T-helper 17 cell (primary cell): Measurements from ENCODE around the gene N4BP2L2. TPM values are rescaled to one million over a fixed set of nuclear protein-coding genes. Genes with fewer than 3 reads are reported as not detected.
"Not testable (repeated sequence)": the region's sequence is repeated elsewhere in the genome, so short reads cannot be mapped to it uniquely, and the experiment has no call there.

Source experiments
- ATAC-seq: fragments of 150-1000 bp; cut with Tn5 transposase; 2 replicates; pipeline ENCODE4 v1.10.0; 2021; ENCODE audit warnings: mild to moderate bottlenecking, moderate library complexity
- DNase-seq, 3 donors: peaks; one replicate each; pipeline versions ENCODE4 v3.0.0 to v3.0.0-alpha.2; 2020 to 2021
- H3K9me3 ChIP-seq: one replicate; pipeline ENCODE4 v1.7.0; 2013; ENCODE audit warnings: low read length, mild to moderate bottlenecking; ENCODE audit not compliant: control insufficient read depth, poor library complexity, severe bottlenecking
- H3K27ac Mint-ChIP-seq: one replicate; pipeline ENCODE4 v1.8.0; 2022; ENCODE audit warnings: mild to moderate bottlenecking, moderate library complexity, mixed read lengths
- H3K27me3 Mint-ChIP-seq: one replicate; pipeline ENCODE4 v1.8.0; 2022; ENCODE audit warnings: mixed read lengths
- H3K36me3 Mint-ChIP-seq: one replicate; pipeline ENCODE4 v1.8.0; 2022; ENCODE audit warnings: low read depth, mixed read lengths
- H3K4me1 Mint-ChIP-seq: one replicate; pipeline ENCODE4 v1.8.0; 2022; ENCODE audit warnings: mild to moderate bottlenecking, mixed read lengths
- H3K4me3 Mint-ChIP-seq: one replicate; pipeline ENCODE4 v1.8.0; 2022; ENCODE audit warnings: mild to moderate bottlenecking, moderate library complexity, mixed read lengths
- total RNA-seq, 4 donors: library from RNA in 2 of 4; stranded (reverse) in 2 of 4; gene quantifications; one replicate each; pipeline ENCODE4 v1.2.3 and lab custom pipeline; 2022 to 2026

Gene N4BP2L2
- total RNA-seq (100 to 1,000 TPM; 185 to 205 TPM), total RNA-seq (lab: John Stamatoyannopoulos, UW) (295 to 343 reads per million in 2 donors)

- Mint-ChIP-seq H3K27ac (peak within 1 kb of the TSS; percentile 99), H3K4me1 (peaks cover 41% of the 10 kb centered on the region), H3K27me3 (peaks cover 9% of the 10 kb centered on the region), H3K4me3 (peak within 1 kb of the TSS; percentile 99), H3K36me3 (peaks cover 12% of the 10 kb centered on the region)
- no peaks in the 10 kb centered on the region for H3K9me3 ChIP-seq
- peak; percentile 70 to 83 (median 80) for DNase-seq
- peak; percentile 96 for ATAC-seq
Observed at GRCh38 chr13:32538621-32539246, at the start of gene N4BP2L2. TSS of gene N4BP2L2 (minus strand) at chr13:32538795. CDS start at chr13:32537027, 1,768 bp downstream.

GRCh38 chr13:32587811-32588170 lies 49.2 kb upstream of the N4BP2L2 start:
- Mint-ChIP-seq H3K27me3 (peaks cover 5% of the 10 kb centered on the region), H3K4me3 (peak overlapping the region; percentile 95), H3K36me3 (no peaks in the 10 kb centered on the region), H3K4me1 (peaks cover 42% of the 10 kb centered on the region), H3K27ac (peak overlapping the region; percentile 96)
- no peaks in the 10 kb centered on the region for H3K9me3 ChIP-seq
- DNase-seq, result no peak
- no peak for ATAC-seq

GRCh38 chr13:32587011-32587810 lies 48.6 kb upstream of the N4BP2L2 start:
- Mint-ChIP-seq H3K4me1 (peaks cover 37% of the 10 kb centered on the region), H3K4me3 (peak overlapping the region; percentile 95), H3K27ac (peak overlapping the region; percentile 96), H3K36me3 (no peaks in the 10 kb centered on the region), H3K27me3 (peaks cover 5% of the 10 kb centered on the region)
- no peaks in the 10 kb centered on the region for H3K9me3 ChIP-seq
- DNase-seq (peak; percentile 31 to 57 (median 54)), ATAC-seq (peak; percentile 14)

GRCh38 chr13:32586080-32586900 lies 47.7 kb upstream of the N4BP2L2 start, which contains the start of gene PDS5B:
TSS of gene PDS5B (plus strand) at chr13:32586452. CDS start at chr13:32648773, 62,321 bp downstream.
- Mint-ChIP-seq H3K4me1 (peaks cover 29% of the 10 kb centered on the region), H3K4me3 (peak within 1 kb of the TSS; percentile 95), H3K36me3 (no peaks in the 10 kb centered on the region), H3K27me3 (peaks cover 5% of the 10 kb centered on the region), H3K27ac (peak within 1 kb of the TSS; percentile 96)
- DNase-seq (peak; percentile 96 to 99 (median 98)), ATAC-seq (peak; percentile 94)
- H3K9me3 ChIP-seq, result no peaks in the 10 kb centered on the region

GRCh38 chr13:32585550-32586079 lies 47.0 kb upstream of the N4BP2L2 start:
- peaks cover 5% of the 10 kb centered on the region for H3K27me3 Mint-ChIP-seq
- DNase-seq (no peak), ATAC-seq (no peak)
- peak overlapping the region; percentile 85 for H3K4me3 Mint-ChIP-seq
- peak overlapping the region; percentile 89 for H3K27ac Mint-ChIP-seq
- no peaks in the 10 kb centered on the region for H3K9me3 ChIP-seq
- H3K36me3 Mint-ChIP-seq, result no peaks in the 10 kb centered on the region
- H3K4me1 Mint-ChIP-seq, result peaks cover 28% of the 10 kb centered on the region

- Mint-ChIP-seq H3K4me3 (no peak overlapping the region), H3K4me1 (peaks cover 12% of the 10 kb centered on the region), H3K27me3 (peaks cover 5% of the 10 kb centered on the region), H3K36me3 (no peaks in the 10 kb centered on the region), H3K27ac (no peak overlapping the region)
- ATAC-seq (no peak), DNase-seq (no peak)
- H3K9me3 ChIP-seq, result no peaks in the 10 kb centered on the region
Observed at GRCh38 chr13:32582991-32583390, 44.4 kb upstream of the N4BP2L2 start.

GRCh38 chr13:32582281-32582680 lies 43.7 kb upstream of the N4BP2L2 start:
- ATAC-seq, result no peak
- Mint-ChIP-seq H3K4me3 (no peak overlapping the region), H3K27me3 (peaks cover 5% of the 10 kb centered on the region), H3K27ac (no peak overlapping the region), H3K36me3 (peaks cover under 1% of the 10 kb centered on the region), H3K4me1 (peaks cover 6% of the 10 kb centered on the region)
- no peaks in the 10 kb centered on the region for H3K9me3 ChIP-seq
- no peak for DNase-seq

GRCh38 chr13:32581177-32581786 lies 42.7 kb upstream of the N4BP2L2 start:
- no peak for ATAC-seq
- no peak for DNase-seq
- peaks cover 4% of the 10 kb centered on the region for H3K36me3 Mint-ChIP-seq
- no peaks in the 10 kb centered on the region for H3K9me3 ChIP-seq
- H3K4me3 Mint-ChIP-seq, result no peak overlapping the region
- H3K4me1 Mint-ChIP-seq, result peaks cover 6% of the 10 kb centered on the region
- no peak overlapping the region for H3K27ac Mint-ChIP-seq
- peaks cover 5% of the 10 kb centered on the region for H3K27me3 Mint-ChIP-seq

- peaks cover 4% of the 10 kb centered on the region for H3K36me3 Mint-ChIP-seq
- H3K4me1 Mint-ChIP-seq, result no peaks in the 10 kb centered on the region
- no peaks in the 10 kb centered on the region for H3K9me3 ChIP-seq
- H3K27ac Mint-ChIP-seq, result no peak overlapping the region
- no peaks in the 10 kb centered on the region for H3K27me3 Mint-ChIP-seq
- no peak for ATAC-seq
- no peak overlapping the region for H3K4me3 Mint-ChIP-seq
- no peak for DNase-seq
Observed at GRCh38 chr13:32577032-32577431, 38.4 kb upstream of the N4BP2L2 start.

GRCh38 chr13:32575687-32576086 lies 37.1 kb upstream of the N4BP2L2 start:
- not testable (repeated sequence) for H3K4me1 Mint-ChIP-seq, H3K9me3 ChIP-seq, H3K27ac Mint-ChIP-seq, H3K36me3 Mint-ChIP-seq, H3K4me3 Mint-ChIP-seq, ATAC-seq, DNase-seq, H3K27me3 Mint-ChIP-seq

- not testable (repeated sequence) for H3K4me3 Mint-ChIP-seq, H3K36me3 Mint-ChIP-seq, H3K27me3 Mint-ChIP-seq, H3K4me1 Mint-ChIP-seq, H3K9me3 ChIP-seq, ATAC-seq, DNase-seq, H3K27ac Mint-ChIP-seq
Observed at GRCh38 chr13:32560842-32561241, 22.2 kb upstream of the N4BP2L2 start.

- no peak for ATAC-seq
- H3K9me3 ChIP-seq, result no peaks in the 10 kb centered on the region
- Mint-ChIP-seq H3K36me3 (no peaks in the 10 kb centered on the region), H3K4me1 (no peaks in the 10 kb centered on the region), H3K4me3 (no peak overlapping the region), H3K27me3 (no peaks in the 10 kb centered on the region), H3K27ac (no peak overlapping the region)
- no peak for DNase-seq
Observed at GRCh38 chr13:32555613-32556012, 17.0 kb upstream of the N4BP2L2 start.
